Lower lobe of right lung (tissue), 2 donors: Measurements from ENCODE around the gene PPIH. TPM values are rescaled to one million over a fixed set of nuclear protein-coding genes. Genes with fewer than 3 reads are reported as not detected.

Source experiments
- ATAC-seq, 2 donors: fragments of 200-7000 bp; cut with Tn5 transposase; one replicate each; pipeline ENCODE4 v1.9.1; 2020 to 2022; ENCODE audit warnings: mild to moderate bottlenecking in 2 of 2, moderate library complexity in 2 of 2
- DNase-seq: peaks from one replicate; pipeline ENCODE4 v3.0.0-alpha.2; 2020
- H3K27ac ChIP-seq: fragments of 200-600 bp; one replicate; pipeline ENCODE4 v1.8.0; 2022
- H3K27me3 ChIP-seq: fragments of 200-600 bp; one replicate; pipeline ENCODE4 v1.8.0; 2022; ENCODE audit warnings: low read depth
- H3K36me3 ChIP-seq: fragments of 200-600 bp; one replicate; pipeline ENCODE4 v1.8.0; 2022; ENCODE audit warnings: mild to moderate bottlenecking
- H3K4me1 ChIP-seq: fragments of 200-600 bp; one replicate; pipeline ENCODE4 v1.8.0; 2022
- H3K4me3 ChIP-seq: fragments of 200-600 bp; one replicate; pipeline ENCODE4 v1.8.0; 2022; ENCODE audit warnings: mild to moderate bottlenecking
- H3K9me3 ChIP-seq: fragments of 200-600 bp; one replicate; pipeline ENCODE4 v1.8.0; 2022
- CTCF ChIP-seq: fragments of 200-600 bp; IDR thresholded peaks from one replicate; pipeline ENCODE4 v1.8.0; 2022; ENCODE audit warnings: antibody characterized with exemption, mild to moderate bottlenecking
- intact Hi-C: fragments of 100-400 bp; cut with DNase I; formaldehyde crosslinking; loops from one replicate; pipeline ENCODE4 v1.11.0; 2022
- total RNA-seq: library from RNA; stranded (reverse); fragmentation: NEBNext Ultra II Directional; extraction: Animal tissue kit (Norgen Biotek cat#: 25700); gene quantifications from one replicate; pipeline ENCODE4 v1.2.1, GENCODE V29; 2021
- donor health status: DM: no; HTN: yes; CAD: no; lungs with severe emphysema.

Gene PPIH
- total RNA-seq, 1 donor from 2014 or later = 25.1 TPM

- TF ChIP-seq CTCF = no peak
- Histone ChIP-seq H3K4me3 (no peak overlapping the region), H3K36me3 (peaks cover 75% of the 10 kb centered on the region), H3K9me3 (no peaks in the 10 kb centered on the region), H3K27me3 (no peaks in the 10 kb centered on the region), H3K27ac (peak overlapping the region; percentile 20), H3K4me1 (peaks cover 5% of the 10 kb centered on the region)
- ATAC-seq = peak; percentile 80 to 90
- intact Hi-C loops = no loop called here
- DNase-seq = peak; percentile 51
Measured at GRCh38 chr1:42669936-42670335, 11.7 kb downstream of the PPIH start.

DNA sequence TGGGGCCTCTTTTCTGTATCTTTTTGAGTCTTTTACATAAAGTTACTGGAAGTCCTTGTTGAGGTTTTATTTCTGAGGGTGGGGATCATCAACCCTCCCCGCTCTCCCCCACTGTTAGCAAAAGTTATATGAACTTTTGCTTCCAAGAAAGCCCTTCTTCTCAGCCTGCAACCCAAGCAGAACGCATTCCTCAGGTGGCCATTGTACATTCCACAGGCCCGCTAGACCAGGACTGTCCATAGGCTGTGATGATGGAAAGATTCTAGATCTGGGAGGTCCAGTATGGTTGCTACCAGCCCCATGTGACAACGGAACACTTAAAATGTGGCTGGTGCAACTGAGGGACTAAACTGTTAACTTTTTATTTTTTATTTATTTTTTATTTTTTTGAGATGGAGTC, 12.2 kb downstream of the PPIH start:
- no peak overlapping the region for H3K4me3 ChIP-seq
- no peak for DNase-seq
- intact Hi-C loops = no loop called here
- ATAC-seq = no peak
- no peak for TF ChIP-seq CTCF
- peaks cover 10% of the 10 kb centered on the region for H3K4me1 ChIP-seq
- H3K27me3 ChIP-seq = no peaks in the 10 kb centered on the region
- H3K27ac ChIP-seq = peak overlapping the region; percentile 20
- no peaks in the 10 kb centered on the region for H3K9me3 ChIP-seq
- H3K36me3 ChIP-seq = peaks cover 75% of the 10 kb centered on the region

GRCh38 chr1:42674214-42674613, 16.0 kb downstream of the PPIH start:
- ATAC-seq = no peak
- intact Hi-C loops = no loop called here
- H3K27me3 ChIP-seq = no peaks in the 10 kb centered on the region
- H3K27ac ChIP-seq = no peak overlapping the region
- no peak for TF ChIP-seq CTCF
- peaks cover 46% of the 10 kb centered on the region for H3K36me3 ChIP-seq
- peaks cover 10% of the 10 kb centered on the region for H3K4me1 ChIP-seq
- H3K4me3 ChIP-seq = no peak overlapping the region
- DNase-seq = no peak
- H3K9me3 ChIP-seq = no peaks in the 10 kb centered on the region

DNA sequence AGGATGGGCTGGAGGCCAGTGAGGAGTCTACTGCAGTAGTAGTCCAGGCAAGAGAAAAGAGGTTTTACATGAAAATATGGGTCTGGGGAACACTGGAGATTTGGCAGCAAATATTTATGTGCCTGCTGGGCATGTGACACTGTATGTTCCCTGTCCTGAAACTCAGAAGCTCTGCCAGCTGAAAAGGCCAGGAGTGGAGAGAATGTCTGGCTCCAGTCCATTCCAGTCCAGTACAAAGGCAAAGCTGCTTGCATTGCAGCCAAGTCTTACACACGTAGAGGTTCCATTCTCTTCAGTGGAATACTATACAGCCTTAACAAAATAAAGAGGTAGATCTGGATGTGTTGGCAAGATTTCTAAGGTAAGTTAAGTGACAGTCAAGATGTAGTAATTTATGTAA, 16.5 kb downstream of the PPIH start:
- no peaks in the 10 kb centered on the region for H3K27me3 ChIP-seq
- no peak overlapping the region for H3K4me3 ChIP-seq
- H3K27ac ChIP-seq = no peak overlapping the region
- no peak for TF ChIP-seq CTCF
- no peak for DNase-seq
- H3K4me1 ChIP-seq = peaks cover 10% of the 10 kb centered on the region
- ATAC-seq = no peak
- H3K36me3 ChIP-seq = peaks cover 41% of the 10 kb centered on the region
- intact Hi-C loops = no loop called here
- H3K9me3 ChIP-seq = no peaks in the 10 kb centered on the region

DNA sequence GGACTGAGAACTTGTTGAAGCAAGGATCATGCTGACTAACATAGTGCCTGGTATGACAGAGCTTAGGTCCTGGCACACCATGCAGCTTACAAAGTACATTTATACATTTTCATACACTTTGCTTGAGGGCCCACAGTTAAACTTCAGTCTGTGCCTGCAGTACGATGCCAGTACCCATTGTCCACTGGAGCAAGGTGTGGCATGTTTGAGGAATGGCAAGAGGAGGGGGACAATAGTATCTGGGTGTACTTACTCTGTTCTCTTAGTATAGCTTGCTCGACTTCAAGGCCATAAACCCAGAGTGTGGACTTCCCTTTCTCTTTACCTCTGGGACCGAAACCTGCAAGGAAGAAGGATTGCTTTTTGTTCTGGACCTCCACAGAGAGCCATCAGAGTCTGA, 17.2 kb downstream of the PPIH start:
- peak; percentile 46 to 54 for ATAC-seq
- no peaks in the 10 kb centered on the region for H3K9me3 ChIP-seq
- H3K36me3 ChIP-seq = peaks cover 33% of the 10 kb centered on the region
- intact Hi-C loops = no loop called here
- peaks cover 16% of the 10 kb centered on the region for H3K4me1 ChIP-seq
- DNase-seq = no peak
- H3K4me3 ChIP-seq = no peak overlapping the region
- H3K27me3 ChIP-seq = no peaks in the 10 kb centered on the region
- H3K27ac ChIP-seq = peak overlapping the region; percentile 31
- no peak for TF ChIP-seq CTCF

- intact Hi-C loops = no loop called here
- H3K27me3 ChIP-seq = no peaks in the 10 kb centered on the region
- peak in 1 of 2 donors; percentile 38 for ATAC-seq
- H3K27ac ChIP-seq = no peak overlapping the region
- no peak for TF ChIP-seq CTCF
- H3K9me3 ChIP-seq = no peaks in the 10 kb centered on the region
- H3K4me1 ChIP-seq = peaks cover 25% of the 10 kb centered on the region
- no peak for DNase-seq
- peaks cover 25% of the 10 kb centered on the region for H3K36me3 ChIP-seq
- no peak overlapping the region for H3K4me3 ChIP-seq
Measured at GRCh38 chr1:42676534-42677087, 18.4 kb downstream of the PPIH start.
